MM.1S (cell line): ENCODE data around the gene SPI1.

ENCODE experiments used
- DNase-seq: peaks from one replicate; pipeline ENCODE4 v3.0.0-alpha.2; 2015
- H2AFZ ChIP-seq: fragments of 300-600 bp; sonication (generic); 2 replicates; pipeline ENCODE4 v1.6.0; 2016; ENCODE audit warnings: antibody characterized with exemption, low read length
- H3F3A ChIP-seq: fragments of 300-600 bp; sonication (generic); 2 replicates; pipeline ENCODE4 v1.6.1; 2016; ENCODE audit warnings: mild to moderate bottlenecking, antibody characterized with exemption, low read length, moderate library complexity, mixed read lengths; ENCODE audit not compliant: insufficient read depth
- H3K27ac ChIP-seq: fragments of 300-600 bp; sonication (generic); 2 replicates; pipeline ENCODE4 v1.5.1; 2016; ENCODE audit warnings: mild to moderate bottlenecking, low read length
- H3K27me3 ChIP-seq: fragments of 300-600 bp; sonication (generic); replicated peaks from 2 replicates; pipeline ENCODE4 v1.6.0; 2016; ENCODE audit warnings: low read length; ENCODE audit not compliant: insufficient read depth
- H3K36me3 ChIP-seq: fragments of 300-600 bp; sonication (generic); replicated peaks from 2 replicates; pipeline ENCODE4 v1.6.1; 2016; ENCODE audit warnings: mild to moderate bottlenecking, low read length, mixed read lengths; ENCODE audit not compliant: insufficient read depth
- H3K4me1 ChIP-seq: fragments of 300-600 bp; sonication (generic); 2 replicates; pipeline ENCODE4 v1.6.1; 2016; ENCODE audit warnings: low read length, mixed read lengths
- H3K4me2 ChIP-seq: fragments of 300-600 bp; sonication (generic); 2 replicates; pipeline ENCODE4 v1.6.0; 2016; ENCODE audit warnings: low read depth, low read length
- H3K4me3 ChIP-seq: fragments of 300-600 bp; sonication (generic); 2 replicates; pipeline ENCODE4 v1.5.1; 2016; ENCODE audit warnings: low read length, mixed read lengths
- H3K79me2 ChIP-seq: fragments of 300-600 bp; sonication (generic); 2 replicates; pipeline ENCODE4 v1.6.1; 2016; ENCODE audit warnings: mixed run types, low read length, mixed read lengths
- H3K9ac ChIP-seq: fragments of 300-600 bp; sonication (generic); 2 replicates; pipeline ENCODE4 v1.6.1; 2016; ENCODE audit warnings: low read length, mixed read lengths
- H3K9me2 ChIP-seq: fragments of 300-600 bp; sonication (generic); replicated peaks from 2 replicates; pipeline ENCODE4 v1.6.1; 2016; ENCODE audit warnings: mild to moderate bottlenecking, low read length, mixed read lengths; ENCODE audit not compliant: insufficient read depth
- H3K9me3 ChIP-seq: fragments of 300-600 bp; sonication (generic); replicated peaks from 2 replicates; pipeline ENCODE4 v1.6.1; 2016; ENCODE audit warnings: mild to moderate bottlenecking, low read length, mixed read lengths; ENCODE audit not compliant: insufficient read depth
- H4K20me1 ChIP-seq: fragments of 300-600 bp; sonication (generic); 2 replicates; pipeline ENCODE4 v1.6.1; 2016; ENCODE audit warnings: mild to moderate bottlenecking, low read length, moderate library complexity, mixed read lengths; ENCODE audit not compliant: insufficient read depth
- EZH2 ChIP-seq: fragments of 300-600 bp; sonication (generic); optimal IDR thresholded peaks from 2 replicates; pipeline ENCODE3; 2017; ENCODE audit warnings: low read depth, mild to moderate bottlenecking, antibody characterized with exemption, low read length, mixed read lengths
- EZH2phosphoT487 ChIP-seq: fragments of 300-600 bp; sonication (generic); IDR thresholded peaks from 2 replicates; pipeline ENCODE4 v1.6.1; 2018; ENCODE audit warnings: antibody characterized with exemption, low read length
- TF ChIP-seq, protein P1 (sequence below): fragments of 300-600 bp; sonication (generic); IDR thresholded peaks from 2 replicates; pipeline ENCODE4 v1.5.1; 2016; ENCODE audit warnings: antibody characterized with exemption, low read length, mixed read lengths

Gene SPI1

DNA sequence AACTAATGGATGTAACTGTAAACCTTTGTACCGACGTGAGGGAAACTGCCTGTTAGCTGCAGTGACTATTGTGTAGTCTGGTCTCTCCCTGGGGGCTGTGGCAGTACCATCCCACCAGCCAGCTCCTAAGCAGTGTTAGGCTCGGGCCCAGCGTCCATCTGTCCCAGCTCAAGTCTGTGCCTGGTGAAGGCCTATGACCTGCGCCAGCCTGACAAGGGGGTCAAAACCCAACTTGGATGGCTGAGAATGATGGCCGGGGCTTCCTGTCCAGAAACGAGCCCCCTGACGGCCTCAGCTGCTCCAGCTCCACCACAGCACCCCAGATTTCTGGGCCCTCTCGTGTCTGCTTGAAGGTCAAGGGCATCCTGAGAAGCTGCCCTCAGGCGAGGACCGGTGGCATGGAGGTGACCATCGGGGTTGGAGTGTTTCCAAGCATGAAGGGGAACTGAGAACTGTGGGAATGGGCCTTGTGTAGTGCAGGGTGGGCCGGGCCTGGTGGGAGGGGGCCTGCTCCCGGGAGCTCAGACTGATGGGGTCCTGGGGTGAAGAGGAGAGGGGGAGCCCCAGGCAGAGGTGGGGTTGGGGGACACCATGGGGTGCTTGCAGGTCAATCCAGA is 14.3 kb upstream of the SPI1 start:
- H3K27me3 ChIP-seq = no peaks in the 10 kb centered on the region
- H3K79me2 ChIP-seq = no peaks in the 10 kb centered on the region
- H3K4me1 ChIP-seq = peaks cover 31% of the 10 kb centered on the region
- TF ChIP-seq EZH2phosphoT487 (no peak), EZH2 (no peak)
- TF ChIP-seq, protein P1, sequence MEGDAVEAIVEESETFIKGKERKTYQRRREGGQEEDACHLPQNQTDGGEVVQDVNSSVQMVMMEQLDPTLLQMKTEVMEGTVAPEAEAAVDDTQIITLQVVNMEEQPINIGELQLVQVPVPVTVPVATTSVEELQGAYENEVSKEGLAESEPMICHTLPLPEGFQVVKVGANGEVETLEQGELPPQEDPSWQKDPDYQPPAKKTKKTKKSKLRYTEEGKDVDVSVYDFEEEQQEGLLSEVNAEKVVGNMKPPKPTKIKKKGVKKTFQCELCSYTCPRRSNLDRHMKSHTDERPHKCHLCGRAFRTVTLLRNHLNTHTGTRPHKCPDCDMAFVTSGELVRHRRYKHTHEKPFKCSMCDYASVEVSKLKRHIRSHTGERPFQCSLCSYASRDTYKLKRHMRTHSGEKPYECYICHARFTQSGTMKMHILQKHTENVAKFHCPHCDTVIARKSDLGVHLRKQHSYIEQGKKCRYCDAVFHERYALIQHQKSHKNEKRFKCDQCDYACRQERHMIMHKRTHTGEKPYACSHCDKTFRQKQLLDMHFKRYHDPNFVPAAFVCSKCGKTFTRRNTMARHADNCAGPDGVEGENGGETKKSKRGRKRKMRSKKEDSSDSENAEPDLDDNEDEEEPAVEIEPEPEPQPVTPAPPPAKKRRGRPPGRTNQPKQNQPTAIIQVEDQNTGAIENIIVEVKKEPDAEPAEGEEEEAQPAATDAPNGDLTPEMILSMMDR = no peak
- H3K9me3 ChIP-seq = no peaks in the 10 kb centered on the region
- no peak for DNase-seq
- H3K4me3 ChIP-seq = no peak overlapping the region
- H2AFZ ChIP-seq = no peak overlapping the region
- no peaks in the 10 kb centered on the region for H3F3A ChIP-seq
- H3K27ac ChIP-seq = no peak overlapping the region
- H3K9ac ChIP-seq = no peak overlapping the region
- H4K20me1 ChIP-seq = no peaks in the 10 kb centered on the region
- no peaks in the 10 kb centered on the region for H3K36me3 ChIP-seq
- no peaks in the 10 kb centered on the region for H3K9me2 ChIP-seq
- H3K4me2 ChIP-seq = peak overlapping the region; percentile 34; the same call in 1 of the 2 replicates

DNA sequence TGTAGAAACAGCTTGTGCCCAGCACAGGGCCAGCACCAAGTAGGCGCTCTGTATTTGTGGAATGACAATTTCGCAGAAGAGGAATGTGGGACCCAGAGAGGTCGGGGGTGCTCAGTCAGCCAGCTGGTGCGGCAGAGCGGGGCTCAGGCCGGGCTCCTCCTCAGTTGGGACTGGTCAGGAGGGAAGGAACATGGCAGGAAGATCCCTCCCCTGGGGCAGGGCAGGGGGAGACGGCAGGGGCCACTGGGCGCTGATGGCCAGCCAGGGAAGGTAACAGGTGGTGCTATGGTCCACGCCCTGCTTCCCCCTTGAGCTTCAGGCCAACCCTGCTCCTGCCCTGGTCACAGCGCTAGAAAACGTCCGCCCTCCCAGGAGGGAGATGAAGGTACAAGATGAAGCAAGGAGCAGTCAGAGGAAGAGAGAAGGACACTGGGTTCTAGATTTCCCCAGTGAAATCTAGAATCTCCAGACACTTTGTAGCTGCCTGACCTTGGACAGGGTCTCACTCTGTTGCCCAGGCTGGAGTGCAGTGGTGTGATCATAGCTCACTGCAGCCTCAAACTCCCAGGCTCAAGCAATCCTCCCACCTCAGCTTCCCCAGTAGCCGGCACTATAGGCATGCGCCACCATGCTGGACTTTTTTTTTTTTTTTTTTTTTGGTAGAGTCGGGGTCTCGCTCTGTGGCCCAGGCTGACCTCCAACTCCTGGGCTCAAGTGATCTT is 13.5 kb upstream of the SPI1 start:
- no peak for DNase-seq
- H3K9ac ChIP-seq = no peak overlapping the region
- no peak overlapping the region for H2AFZ ChIP-seq
- no peaks in the 10 kb centered on the region for H3K27me3 ChIP-seq
- no peaks in the 10 kb centered on the region for H3F3A ChIP-seq
- no peaks in the 10 kb centered on the region for H3K9me2 ChIP-seq
- H3K4me1 ChIP-seq = peaks cover 31% of the 10 kb centered on the region
- no peak overlapping the region for H3K27ac ChIP-seq
- no peaks in the 10 kb centered on the region for H3K36me3 ChIP-seq
- H3K79me2 ChIP-seq = no peaks in the 10 kb centered on the region
- H4K20me1 ChIP-seq = no peaks in the 10 kb centered on the region
- no peak overlapping the region for H3K4me2 ChIP-seq
- H3K4me3 ChIP-seq = no peak overlapping the region
- TF ChIP-seq EZH2phosphoT487 (no peak), EZH2 (no peak)
- TF ChIP-seq, protein P1 = no peak
- H3K9me3 ChIP-seq = no peaks in the 10 kb centered on the region

DNA sequence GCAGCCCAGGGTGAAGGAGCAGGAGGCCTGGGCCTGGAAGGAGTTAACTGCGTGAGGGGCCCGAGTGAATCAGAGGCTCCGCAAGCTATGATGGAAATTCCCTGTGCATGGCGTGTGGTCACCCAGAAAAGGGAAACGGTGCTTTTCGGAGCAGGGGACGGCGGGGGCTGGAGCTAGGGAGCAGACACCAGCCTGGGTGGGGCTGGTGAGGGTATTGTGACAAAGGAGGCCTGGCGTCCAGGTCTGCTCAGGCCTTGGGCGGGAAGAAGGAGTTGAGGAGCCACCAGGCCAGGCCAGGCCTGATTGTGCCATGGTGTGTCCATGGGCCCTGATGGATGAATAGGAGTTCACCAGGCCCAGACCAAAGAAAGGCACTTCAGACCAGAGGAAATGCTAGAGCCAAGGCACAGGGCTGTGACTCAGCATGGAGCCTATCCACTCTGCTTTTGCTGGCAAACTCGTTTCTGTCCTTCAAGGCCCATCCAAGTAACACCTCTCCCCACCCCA is 12.8 kb upstream of the SPI1 start:
- Histone ChIP-seq H3F3A (no peaks in the 10 kb centered on the region), H3K27me3 (no peaks in the 10 kb centered on the region), H2AFZ (no peak overlapping the region), H3K9me3 (no peaks in the 10 kb centered on the region), H3K36me3 (no peaks in the 10 kb centered on the region), H3K79me2 (no peaks in the 10 kb centered on the region), H3K9ac (no peak overlapping the region), H3K9me2 (no peaks in the 10 kb centered on the region), H3K27ac (no peak overlapping the region), H3K4me2 (no peak overlapping the region), H3K4me3 (no peak overlapping the region), H4K20me1 (no peaks in the 10 kb centered on the region), H3K4me1 (peaks cover 31% of the 10 kb centered on the region)
- DNase-seq = no peak
- TF ChIP-seq, protein P1 = no peak
- TF ChIP-seq EZH2 (no peak), EZH2phosphoT487 (no peak)
